H7 (cell line): ENCODE measurements around the gene PIN4. TPM values are rescaled to one million over a fixed set of nuclear protein-coding genes. Genes with fewer than 3 reads are reported as not detected.

Experiments
- DNase-seq: peaks from one replicate; pipeline ENCODE4 v3.0.0; 2012
- H3K27me3 ChIP-seq: 2 replicates; pipeline ENCODE4 v1.6.0; 2011; ENCODE audit warnings: mild to moderate bottlenecking, low read length; ENCODE audit not compliant: control insufficient read depth, insufficient read depth
- H3K36me3 ChIP-seq: replicated peaks from 2 replicates; pipeline ENCODE4 v1.5.1; 2011; ENCODE audit warnings: low read length; ENCODE audit not compliant: control insufficient read depth, insufficient read depth
- H3K4me3 ChIP-seq: 2 replicates; pipeline ENCODE4 v1.5.1; 2011; ENCODE audit warnings: low read depth, mild to moderate bottlenecking, control low read depth, low read length, moderate library complexity; ENCODE audit not compliant: insufficient read depth
- total RNA-seq: library from RNA; depleted of rRNA; stranded (reverse); fragments of >200 nt; shearing (Covaris generic); gene quantifications from 2 replicates; pipeline ENCODE4 v1.2.3, GENCODE V29; 2014; rRNA removed

The PIN4 gene
- total RNA-seq, 1 experiment from 2014 or later, result 26.5 TPM

GRCh38 chrX:72230290-72230689 is 48.7 kb downstream of the PIN4 start:
- H3K4me3 ChIP-seq, result no peak overlapping the region
- no peak for DNase-seq
- H3K36me3 ChIP-seq, result no peaks in the 10 kb centered on the region; the same call in 1 of the 2 replicates
- no peaks in the 10 kb centered on the region for H3K27me3 ChIP-seq

GRCh38 chrX:72236841-72237240 is 55.3 kb downstream of the PIN4 start:
- Histone ChIP-seq H3K27me3 (no peaks in the 10 kb centered on the region), H3K36me3 (no peaks in the 10 kb centered on the region; the same call in none of the 2 replicates), H3K4me3 (no peak overlapping the region)
- no peak for DNase-seq

- Histone ChIP-seq H3K36me3 (no peaks in the 10 kb centered on the region; the same call in none of the 2 replicates), H3K4me3 (peak overlapping the region; percentile 71), H3K27me3 (no peaks in the 10 kb centered on the region)
- DNase-seq, result peak; percentile 24
These were observed 56.6 kb downstream of the PIN4 start for GRCh38 chrX:72238183-72238582.

- Histone ChIP-seq H3K4me3 (peak within 1 kb of the TSS; percentile 71), H3K36me3 (no peaks in the 10 kb centered on the region; the same call in none of the 2 replicates), H3K27me3 (no peaks in the 10 kb centered on the region)
- peak; percentile 94 for DNase-seq
These were observed 57.3 kb downstream of the PIN4 start, which contains the start of gene ERCC6L for GRCh38 chrX:72238721-72239475. ERCC6L (minus strand) TSS chrX:72239027; CDS start chrX:72238911, 116 bp downstream.

DNA sequence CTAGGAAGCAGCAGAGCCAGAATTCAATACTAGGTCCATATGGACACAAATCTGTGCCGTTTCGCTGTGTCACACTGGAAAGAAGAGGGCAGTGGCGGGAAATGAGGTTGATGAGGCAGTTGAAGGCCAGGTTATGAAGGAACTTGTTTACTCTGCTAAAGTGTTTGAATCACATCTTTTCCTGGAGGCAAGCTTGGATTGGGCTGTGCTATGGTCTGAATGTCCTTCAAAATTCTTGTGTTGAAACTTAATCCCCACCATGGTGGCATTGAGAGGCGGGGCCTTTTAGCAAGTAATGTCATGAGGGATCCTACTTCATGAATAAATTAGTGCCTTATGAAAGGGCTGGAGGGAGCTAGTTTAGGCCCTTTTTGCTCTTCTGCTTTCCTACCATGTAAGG is 59.4 kb downstream of the PIN4 start:
- H3K36me3 ChIP-seq, result no peaks in the 10 kb centered on the region; the same call in 1 of the 2 replicates
- no peak for DNase-seq
- H3K4me3 ChIP-seq, result no peak overlapping the region
- no peaks in the 10 kb centered on the region for H3K27me3 ChIP-seq

DNA sequence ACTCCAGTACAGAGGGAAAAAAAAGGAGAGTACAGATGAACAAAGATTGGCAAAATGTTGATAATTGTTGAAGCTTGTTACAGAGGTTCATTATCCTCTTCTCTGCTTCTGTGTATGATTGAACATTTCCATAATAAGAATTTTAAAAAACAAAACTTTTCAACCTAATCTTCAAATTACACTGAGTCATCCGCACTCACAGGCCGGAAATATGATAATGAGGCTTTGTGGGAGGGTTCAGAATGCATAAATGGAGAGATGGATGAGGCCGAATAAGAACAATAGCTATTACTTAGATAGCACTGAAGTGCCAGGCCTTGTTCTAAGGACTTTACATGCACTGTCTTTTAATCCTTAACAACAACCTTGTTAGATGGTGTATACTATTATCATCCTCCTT is 61.9 kb downstream of the PIN4 start:
- DNase-seq, result no peak
- no peaks in the 10 kb centered on the region for H3K27me3 ChIP-seq
- H3K36me3 ChIP-seq, result no peaks in the 10 kb centered on the region
- no peak overlapping the region for H3K4me3 ChIP-seq

DNA sequence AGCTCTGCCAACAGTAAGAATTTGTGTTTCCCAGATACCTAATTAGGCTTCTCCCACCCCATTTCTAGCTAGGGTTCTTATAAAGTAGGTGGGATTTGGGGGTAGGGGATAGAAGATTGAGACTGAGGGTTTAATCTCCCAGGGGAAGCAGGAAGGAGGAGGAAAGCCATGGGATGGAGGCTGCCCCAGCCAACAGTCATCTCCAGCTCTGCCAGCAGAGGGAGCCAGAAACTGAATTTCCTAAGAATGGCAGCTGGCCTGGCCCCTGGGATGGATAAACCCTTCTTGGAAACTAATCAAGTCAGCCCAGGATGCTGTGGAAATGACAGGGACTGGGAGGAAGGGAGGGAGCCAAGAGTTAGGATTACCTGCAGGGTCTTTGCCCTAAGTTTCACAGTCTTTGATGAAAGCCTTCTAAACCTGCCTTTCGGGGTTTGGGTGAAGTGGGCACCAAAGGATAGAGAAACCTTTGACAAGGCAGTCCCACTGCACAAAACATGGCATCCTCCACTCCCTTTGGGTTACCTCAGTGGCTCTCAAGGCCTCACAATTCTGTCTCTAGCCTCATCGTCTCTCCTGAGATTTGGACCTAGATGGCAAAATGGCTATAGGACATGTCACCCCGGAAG is 64.0 kb downstream of the PIN4 start:
- H3K36me3 ChIP-seq, result no peaks in the 10 kb centered on the region
- H3K4me3 ChIP-seq, result no peak overlapping the region
- peak; percentile 76 for DNase-seq
- no peaks in the 10 kb centered on the region for H3K27me3 ChIP-seq

GRCh38 chrX:72247206-72247942 is 65.8 kb downstream of the PIN4 start:
- H3K36me3 ChIP-seq, result no peaks in the 10 kb centered on the region
- DNase-seq, result no peak

More at GRCh38 chrX:72247206-72247942, 65.8 kb downstream of the PIN4 start:
- Histone ChIP-seq H3K27me3 (no peaks in the 10 kb centered on the region), H3K4me3 (no peak overlapping the region)

Other genes starting within 250 kb of the PIN4 start
- 1.3 and 1.5 TPM in 2 replicates for gene RTL5, start 49.8 kb upstream of the PIN4 start, total RNA-seq
- 9.6 and 15.1 TPM in 2 replicates for gene ERCC6L, start 57.3 kb downstream of the PIN4 start, total RNA-seq
- 1,750 and 1,887 TPM in 2 replicates for gene RPS4X, start 95.5 kb downstream of the PIN4 start, total RNA-seq
- 1.3 and 1.4 TPM in 2 replicates for gene CITED1, start 124.2 kb downstream of the PIN4 start, total RNA-seq